Trophoblast cell (in vitro differentiated cells and primary cell): ENCODE data around the gene CNKSR2.
A peak's percentile ranks its signal among the peaks of the same experiment; 100 is the strongest.

ENCODE experiments used
- DNase-seq, 2 donors: peaks; one replicate each; pipeline ENCODE4 v3.0.0-alpha.2; 2016
- H2AFZ ChIP-seq: 2 replicates; pipeline ENCODE4 v1.6.1; 2013; ENCODE audit warnings: low read length, moderate library complexity, mild to moderate bottlenecking; ENCODE audit not compliant: insufficient read depth, poor library complexity
- H2AK5ac ChIP-seq: 2 replicates; pipeline ENCODE4 v1.6.1; 2013; ENCODE audit warnings: mild to moderate bottlenecking, low read length
- H2BK120ac ChIP-seq: 2 replicates; pipeline ENCODE4 v1.6.1; 2013; ENCODE audit warnings: low read length, mild to moderate bottlenecking, moderate library complexity; ENCODE audit not compliant: insufficient read depth, poor library complexity
- H2BK12ac ChIP-seq: 2 replicates; pipeline ENCODE4 v1.6.1; 2013; ENCODE audit warnings: mild to moderate bottlenecking, low read length, moderate library complexity
- H2BK5ac ChIP-seq: 2 replicates; pipeline ENCODE4 v1.6.1; 2013; ENCODE audit warnings: low read length, low read depth, moderate library complexity, mild to moderate bottlenecking; ENCODE audit not compliant: poor library complexity
- H3K14ac ChIP-seq: 2 replicates; pipeline ENCODE4 v1.6.1; 2013; ENCODE audit warnings: mild to moderate bottlenecking, low read length
- H3K18ac ChIP-seq: 2 replicates; pipeline ENCODE4 v1.6.1; 2013; ENCODE audit warnings: mild to moderate bottlenecking, low read length
- H3K23ac ChIP-seq: 2 replicates; pipeline ENCODE4 v1.6.1; 2013; ENCODE audit warnings: low read length
- H3K27ac ChIP-seq: 2 replicates; pipeline ENCODE4 v1.5.1; 2013; ENCODE audit warnings: low read depth, mild to moderate bottlenecking, inconsistent platforms, low read length, moderate library complexity
- H3K27me3 ChIP-seq: 2 replicates; pipeline ENCODE4 v1.6.1; 2013; ENCODE audit warnings: inconsistent platforms, mild to moderate bottlenecking, low read length, moderate library complexity; ENCODE audit not compliant: insufficient read depth
- H3K36me3 ChIP-seq, 2 experiments: 1 replicate in 1 of 2; 2 replicates in 1 of 2; pipeline ENCODE4 v1.6.1; 2013; ENCODE audit warnings: low read length in 2 of 2, mild to moderate bottlenecking in 2 of 2, moderate library complexity in 1 of 2; ENCODE audit not compliant: insufficient read depth in 2 of 2, control insufficient read depth in 1 of 2
- H3K4ac ChIP-seq: 2 replicates; pipeline ENCODE4 v1.6.1; 2013; ENCODE audit warnings: low read depth, mild to moderate bottlenecking, low read length, moderate library complexity
- H3K4me1 ChIP-seq, 2 experiments: 1 replicate in 1 of 2; 2 replicates in 1 of 2; pipeline ENCODE4 v1.6.1; 2013; ENCODE audit warnings: low read length in 2 of 2, mild to moderate bottlenecking in 2 of 2, moderate library complexity in 1 of 2; ENCODE audit not compliant: insufficient read depth in 2 of 2, control insufficient read depth in 1 of 2
- H3K4me2 ChIP-seq: 2 replicates; pipeline ENCODE4 v1.6.1; 2013; ENCODE audit warnings: inconsistent platforms, mild to moderate bottlenecking, low read length, moderate library complexity
- H3K4me3 ChIP-seq: 2 replicates; pipeline ENCODE4 v1.5.1; 2013; ENCODE audit warnings: mild to moderate bottlenecking, low read depth, low read length, inconsistent platforms
- H3K79me1 ChIP-seq: one replicate; pipeline ENCODE4 v1.6.1; 2013; ENCODE audit warnings: low read length
- H3K79me2 ChIP-seq: 2 replicates; pipeline ENCODE4 v1.6.1; 2013; ENCODE audit warnings: low read length, mild to moderate bottlenecking; ENCODE audit not compliant: control insufficient read depth, insufficient read depth, poor library complexity
- H3K9ac ChIP-seq: 2 replicates; pipeline ENCODE4 v1.6.1; 2013; ENCODE audit warnings: mild to moderate bottlenecking, low read length
- H3K9me3 ChIP-seq: 2 replicates; pipeline ENCODE4 v1.6.1; 2013; ENCODE audit warnings: low read depth, mild to moderate bottlenecking, control low read depth, inconsistent platforms, low read length; ENCODE audit not compliant: insufficient read depth
- H4K12ac ChIP-seq: 2 replicates; pipeline ENCODE4 v1.6.1; 2013; ENCODE audit warnings: low read depth, mild to moderate bottlenecking, low read length, moderate library complexity
- H4K8ac ChIP-seq: 2 replicates; pipeline ENCODE4 v1.6.1; 2013; ENCODE audit warnings: low read depth, mild to moderate bottlenecking, low read length, moderate library complexity
- H4K91ac ChIP-seq: one replicate; pipeline ENCODE4 v1.6.1; 2013; ENCODE audit warnings: low read depth, mild to moderate bottlenecking, low read length, moderate library complexity
- WGBS: extraction: QIAGEN DNeasy Blood & Tissue Kit; methylation state at CpG from one replicate; pipeline ENCODE4 v1.1.7; 2013; ENCODE audit warnings: missing lambda C conversion rate; ENCODE audit not compliant: insufficient read length, insufficient coverage; ENCODE audit errors: extremely low coverage; 5-methylcytosine and 5-hydroxymethylcytosine counted together

CNKSR2 gene

GRCh38 chrX:21623778-21624501 is 249.7 kb downstream of the CNKSR2 start:
- Histone ChIP-seq H3K14ac (no peak overlapping the region), H4K8ac (no peak overlapping the region), H2AFZ (no peak overlapping the region), H3K27me3 (no peaks in the 10 kb centered on the region), H3K18ac (no peak overlapping the region), H3K4me2 (no peak overlapping the region), H3K36me3 (no peaks in the 10 kb centered on the region), H4K91ac (no peak overlapping the region), H4K12ac (no peak overlapping the region), H2BK12ac (no peak overlapping the region), H3K79me1 (no peaks in the 10 kb centered on the region), H3K23ac (no peak overlapping the region), H3K9me3 (no peaks in the 10 kb centered on the region), H2AK5ac (no peak overlapping the region), H2BK120ac (no peak overlapping the region), H2BK5ac (no peak overlapping the region), H3K4me3 (no peak overlapping the region), H3K4me1 (no peaks in the 10 kb centered on the region), H3K27ac (no peak overlapping the region), H3K4ac (no peak overlapping the region), H3K79me2 (no peaks in the 10 kb centered on the region), H3K9ac (no peak overlapping the region)
- DNase-seq: no peak

GRCh38 chrX:21632027-21632426 is 257.8 kb downstream of the CNKSR2 start:
- Histone ChIP-seq H3K36me3 (no peaks in the 10 kb centered on the region), H3K18ac (no peak overlapping the region), H3K4me3 (no peak overlapping the region), H2AK5ac (no peak overlapping the region), H2AFZ (no peak overlapping the region), H3K14ac (no peak overlapping the region), H3K79me2 (no peaks in the 10 kb centered on the region), H3K9me3 (no peaks in the 10 kb centered on the region), H4K12ac (no peak overlapping the region), H2BK5ac (no peak overlapping the region), H3K79me1 (no peaks in the 10 kb centered on the region), H4K91ac (no peak overlapping the region), H3K23ac (no peak overlapping the region), H3K9ac (no peak overlapping the region), H3K4me1 (no peaks in the 10 kb centered on the region), H4K8ac (no peak overlapping the region), H2BK120ac (no peak overlapping the region), H3K27me3 (no peaks in the 10 kb centered on the region), H3K4me2 (no peak overlapping the region), H2BK12ac (no peak overlapping the region), H3K27ac (no peak overlapping the region), H3K4ac (no peak overlapping the region)
- WGBS: no CpG with 5 or more reads among the region's 2 CpGs
- DNase-seq: no peak

GRCh38 chrX:21638311-21638710 is 264.1 kb downstream of the CNKSR2 start:
- no peak overlapping the region for H3K23ac ChIP-seq
- no peak overlapping the region for H3K4me2 ChIP-seq
- no peaks in the 10 kb centered on the region for H3K9me3 ChIP-seq
- no peak overlapping the region for H3K4ac ChIP-seq
- no peaks in the 10 kb centered on the region for H3K79me2 ChIP-seq
- no peaks in the 10 kb centered on the region for H3K79me1 ChIP-seq
- H3K27ac ChIP-seq: no peak overlapping the region
- no peak overlapping the region for H2BK120ac ChIP-seq
- H2BK12ac ChIP-seq: no peak overlapping the region
- no peak overlapping the region for H3K18ac ChIP-seq
- no peak overlapping the region for H2AK5ac ChIP-seq
- peak in 1 of 2 donors; percentile 25 for DNase-seq
- no peak overlapping the region for H3K14ac ChIP-seq
- no peak overlapping the region for H2AFZ ChIP-seq
- no peak overlapping the region for H3K4me3 ChIP-seq
- no peaks in the 10 kb centered on the region for H3K27me3 ChIP-seq
- H3K9ac ChIP-seq: no peak overlapping the region
- no peak overlapping the region for H2BK5ac ChIP-seq
- H3K36me3 ChIP-seq: no peaks in the 10 kb centered on the region
- no peak overlapping the region for H4K8ac ChIP-seq
- no CpG with 5 or more reads among the region's 2 CpGs for WGBS
- H4K12ac ChIP-seq: no peak overlapping the region
- no peak overlapping the region for H4K91ac ChIP-seq
- H3K4me1 ChIP-seq: no peaks in the 10 kb centered on the region

GRCh38 chrX:21639775-21640174 is 265.6 kb downstream of the CNKSR2 start:
- Histone ChIP-seq H4K12ac (no peak overlapping the region), H2AK5ac (no peak overlapping the region), H3K4me1 (no peaks in the 10 kb centered on the region), H3K4me3 (no peak overlapping the region), H3K36me3 (no peaks in the 10 kb centered on the region), H3K79me1 (no peaks in the 10 kb centered on the region), H3K27me3 (no peaks in the 10 kb centered on the region), H3K4ac (no peak overlapping the region), H4K91ac (no peak overlapping the region), H3K18ac (no peak overlapping the region), H3K9me3 (no peaks in the 10 kb centered on the region), H2BK5ac (no peak overlapping the region), H2BK12ac (no peak overlapping the region), H4K8ac (no peak overlapping the region), H3K23ac (no peak overlapping the region), H3K4me2 (no peak overlapping the region), H3K14ac (no peak overlapping the region), H3K27ac (no peak overlapping the region), H3K9ac (no peak overlapping the region), H2BK120ac (no peak overlapping the region), H3K79me2 (no peaks in the 10 kb centered on the region), H2AFZ (no peak overlapping the region)
- DNase-seq: no peak
- no CpG with 5 or more reads among the region's 3 CpGs for whole genome bisulfite sequencing
